Mucosa of rectum (tissue), 2 donors: ENCODE data around the gene PRR5L.

ENCODE experiments used
- H3K27ac ChIP-seq, 2 donors: one replicate each; pipeline ENCODE4 v1.7.0; 2013; ENCODE audit warnings: inconsistent platforms in 2 of 2, low read depth in 2 of 2, low read length in 2 of 2
- H3K27me3 ChIP-seq, 2 donors: one replicate each; pipeline ENCODE4 v1.7.0; 2013; ENCODE audit warnings: low read length in 2 of 2; ENCODE audit not compliant: control insufficient read depth in 2 of 2, insufficient read depth in 2 of 2
- H3K36me3 ChIP-seq, 2 donors: one replicate each; pipeline ENCODE4 v1.7.0; 2013; ENCODE audit warnings: low read length in 2 of 2; ENCODE audit not compliant: control insufficient read depth in 2 of 2, insufficient read depth in 2 of 2
- H3K4me1 ChIP-seq, 2 donors: one replicate each; pipeline ENCODE4 v1.7.0; 2013; ENCODE audit warnings: low read length in 2 of 2, mild to moderate bottlenecking in 1 of 2; ENCODE audit not compliant: control insufficient read depth in 2 of 2, insufficient read depth in 2 of 2
- H3K4me3 ChIP-seq, 2 donors: one replicate each; pipeline ENCODE4 v1.7.0; 2013; ENCODE audit warnings: low read length in 2 of 2
- H3K9ac ChIP-seq, 2 donors: one replicate each; pipeline ENCODE4 v1.7.0; 2013; ENCODE audit warnings: low read length in 2 of 2, low read depth in 1 of 2, mild to moderate bottlenecking in 1 of 2
- H3K9me3 ChIP-seq, 2 donors: one replicate each; pipeline ENCODE4 v1.7.0; 2013; ENCODE audit warnings: low read length in 2 of 2; ENCODE audit not compliant: control insufficient read depth in 2 of 2
- donor health status: healthy.
- donor health status: Normal muscosa, but diverticular disease.

The PRR5L gene, protein sequence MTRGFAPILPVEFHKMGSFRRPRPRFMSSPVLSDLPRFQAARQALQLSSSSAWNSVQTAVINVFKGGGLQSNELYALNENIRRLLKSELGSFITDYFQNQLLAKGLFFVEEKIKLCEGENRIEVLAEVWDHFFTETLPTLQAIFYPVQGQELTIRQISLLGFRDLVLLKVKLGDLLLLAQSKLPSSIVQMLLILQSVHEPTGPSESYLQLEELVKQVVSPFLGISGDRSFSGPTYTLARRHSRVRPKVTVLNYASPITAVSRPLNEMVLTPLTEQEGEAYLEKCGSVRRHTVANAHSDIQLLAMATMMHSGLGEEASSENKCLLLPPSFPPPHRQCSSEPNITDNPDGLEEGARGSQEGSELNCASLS

DNA sequence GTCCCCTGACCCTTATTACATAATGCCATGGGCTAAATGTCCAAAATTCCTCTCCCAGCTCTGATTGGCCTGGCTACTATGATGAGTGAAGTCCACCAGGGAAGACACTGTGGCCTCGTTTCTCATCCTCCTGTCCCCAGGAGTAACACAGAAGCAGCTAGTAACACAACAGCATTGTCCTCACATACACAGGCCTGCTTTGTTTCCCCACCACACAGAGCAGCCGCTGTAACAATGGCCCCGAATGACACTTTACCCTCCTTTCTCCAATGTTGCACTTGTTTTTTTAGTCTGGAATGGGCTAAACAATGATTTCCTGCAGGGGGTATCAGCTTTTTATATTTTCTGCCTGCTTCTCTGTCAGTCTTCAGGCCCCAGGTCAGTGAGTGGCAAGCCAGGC, at the start of gene PRR5L:
Gene PRR5L, plus strand, starts transcription at position 363 of the 400 bp plus-strand sequence. CDS start 104,834 bp downstream, outside the sequence.
- Histone ChIP-seq H3K9ac (no peak within 1 kb of the TSS), H3K4me3 (no peak within 1 kb of the TSS), H3K9me3 (no peaks in the 10 kb centered on the region), H3K4me1 (peaks cover 25 to 27% of the 10 kb centered on the region in 2 donors), H3K27ac (peak within 1 kb of the TSS; percentile 20 to 62), H3K36me3 (no peaks in the 10 kb centered on the region), H3K27me3 (no peaks in the 10 kb centered on the region)

DNA sequence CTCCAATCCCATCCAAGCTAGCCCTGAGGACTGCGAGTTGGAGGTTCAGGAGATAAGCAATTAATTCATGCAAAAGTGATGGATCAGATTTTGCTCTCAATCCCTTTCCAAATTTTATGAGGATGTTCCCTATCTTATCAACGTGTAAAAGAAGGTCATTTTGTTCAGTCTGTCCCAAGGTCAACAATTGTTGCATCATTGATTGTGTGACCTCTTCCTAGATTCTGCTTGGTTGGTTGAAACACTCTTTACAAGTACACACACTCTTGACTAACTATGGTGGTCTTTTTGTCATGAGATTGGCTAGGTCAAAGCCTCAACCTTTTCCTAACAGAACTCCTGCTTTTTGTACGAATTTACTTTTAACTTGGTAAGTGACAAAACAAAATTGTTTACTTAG, 48.6 kb upstream of the PRR5L start:
- peaks cover 4 to 8% of the 10 kb centered on the region in 2 donors for H3K27me3 ChIP-seq
- H3K27ac ChIP-seq = no peak overlapping the region
- no peaks in the 10 kb centered on the region for H3K36me3 ChIP-seq
- no peaks in the 10 kb centered on the region for H3K4me1 ChIP-seq
- H3K9me3 ChIP-seq = no peaks in the 10 kb centered on the region
- no peak overlapping the region for H3K4me3 ChIP-seq
- no peak overlapping the region for H3K9ac ChIP-seq

DNA sequence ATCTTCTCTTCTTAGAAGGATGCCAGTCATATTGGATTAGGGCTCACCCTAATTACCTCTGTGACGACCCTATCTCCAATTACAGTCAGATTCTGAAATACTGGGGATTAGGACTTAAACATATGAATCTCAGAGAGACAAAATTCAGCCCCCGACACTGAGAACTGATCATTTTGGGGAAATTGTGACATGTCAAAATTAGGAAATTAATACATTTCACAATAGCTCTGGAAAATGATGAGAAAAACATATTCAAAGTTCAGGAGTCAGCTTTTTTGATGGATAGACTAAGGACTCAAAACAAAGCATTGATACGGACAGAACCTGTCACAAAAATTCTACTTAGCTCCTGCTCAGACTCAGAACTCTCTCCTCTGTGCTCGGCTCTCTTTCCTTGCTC, 47.7 kb upstream of the PRR5L start:
- Histone ChIP-seq H3K4me1 (no peaks in the 10 kb centered on the region), H3K9ac (no peak overlapping the region), H3K36me3 (no peaks in the 10 kb centered on the region), H3K27ac (no peak overlapping the region), H3K27me3 (peaks cover 3 to 4% of the 10 kb centered on the region in 2 donors), H3K4me3 (no peak overlapping the region), H3K9me3 (no peaks in the 10 kb centered on the region)

DNA sequence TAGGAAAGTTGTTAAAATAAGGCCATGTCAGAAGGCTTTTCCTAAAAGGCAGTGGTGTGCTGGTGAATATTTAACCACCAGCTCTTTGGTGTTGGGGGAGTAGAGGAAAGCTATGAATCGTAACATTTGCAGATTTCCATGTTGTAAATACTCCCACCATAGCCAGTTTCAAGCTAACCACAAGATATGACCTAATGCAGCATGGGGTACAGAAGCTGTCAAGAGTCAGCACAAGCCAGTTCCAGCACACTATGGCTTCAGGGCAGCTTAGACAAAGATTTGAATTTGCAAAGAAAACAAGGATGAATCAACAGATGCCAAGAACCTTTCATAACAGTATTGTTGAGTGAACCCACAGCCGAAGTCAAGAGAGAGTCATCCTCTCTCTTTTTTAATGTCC, 46.8 kb upstream of the PRR5L start:
- Histone ChIP-seq H3K27me3 (peaks cover 3 to 4% of the 10 kb centered on the region in 2 donors), H3K4me1 (no peaks in the 10 kb centered on the region), H3K27ac (no peak overlapping the region), H3K4me3 (no peak overlapping the region), H3K9me3 (no peaks in the 10 kb centered on the region), H3K36me3 (no peaks in the 10 kb centered on the region), H3K9ac (no peak overlapping the region)

- Histone ChIP-seq H3K27ac (no peak overlapping the region), H3K9ac (no peak overlapping the region), H3K4me1 (no peaks in the 10 kb centered on the region), H3K4me3 (no peak overlapping the region), H3K27me3 (peaks cover 3 to 4% of the 10 kb centered on the region in 2 donors), H3K9me3 (no peaks in the 10 kb centered on the region), H3K36me3 (no peaks in the 10 kb centered on the region)
Measured at GRCh38 chr11:36251823-36252222, 44.3 kb upstream of the PRR5L start.

GRCh38 chr11:36253238-36253637, 42.9 kb upstream of the PRR5L start:
- no peaks in the 10 kb centered on the region for H3K4me1 ChIP-seq
- no peaks in the 10 kb centered on the region for H3K9me3 ChIP-seq
- no peak overlapping the region for H3K9ac ChIP-seq
- H3K4me3 ChIP-seq = no peak overlapping the region
- peaks cover 3 to 6% of the 10 kb centered on the region in 2 donors for H3K27me3 ChIP-seq
- no peaks in the 10 kb centered on the region for H3K36me3 ChIP-seq
- H3K27ac ChIP-seq = no peak overlapping the region

- Histone ChIP-seq H3K27me3 (peaks cover 3 to 10% of the 10 kb centered on the region in 2 donors), H3K9me3 (no peaks in the 10 kb centered on the region), H3K4me1 (no peaks in the 10 kb centered on the region), H3K27ac (no peak overlapping the region), H3K36me3 (no peaks in the 10 kb centered on the region), H3K4me3 (no peak overlapping the region), H3K9ac (no peak overlapping the region)
Measured at GRCh38 chr11:36254713-36255112, 41.4 kb upstream of the PRR5L start.

DNA sequence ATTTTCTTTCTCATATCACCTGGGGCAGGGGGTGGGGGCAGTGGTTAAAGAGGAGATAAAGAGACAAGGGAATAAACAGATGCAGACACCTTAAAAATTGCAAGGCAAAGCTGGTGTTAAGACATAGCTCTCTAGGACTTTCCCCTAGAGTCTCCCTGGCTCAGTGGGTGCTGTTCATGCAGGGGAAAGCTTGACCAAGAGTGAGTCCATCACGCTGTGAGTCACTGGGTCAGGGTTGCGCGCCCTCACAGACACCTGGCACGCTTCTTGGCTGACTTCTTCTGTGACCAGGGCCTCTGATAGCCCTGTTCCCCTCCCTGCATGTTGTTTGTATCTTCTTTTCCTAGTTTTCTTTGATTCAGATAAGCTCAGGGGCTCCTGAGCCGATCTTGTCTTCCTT, 38.7 kb upstream of the PRR5L start:
- Histone ChIP-seq H3K27ac (no peak overlapping the region), H3K27me3 (peaks cover 0 to 6% of the 10 kb centered on the region in 2 donors), H3K36me3 (no peaks in the 10 kb centered on the region), H3K9ac (no peak overlapping the region), H3K4me1 (no peaks in the 10 kb centered on the region), H3K4me3 (no peak overlapping the region), H3K9me3 (no peaks in the 10 kb centered on the region)

GRCh38 chr11:36258730-36259360, 37.2 kb upstream of the PRR5L start:
- no peaks in the 10 kb centered on the region for H3K4me1 ChIP-seq
- H3K36me3 ChIP-seq = no peaks in the 10 kb centered on the region
- no peaks in the 10 kb centered on the region for H3K9me3 ChIP-seq
- no peak overlapping the region for H3K4me3 ChIP-seq
- peaks cover 0 to 6% of the 10 kb centered on the region in 2 donors for H3K27me3 ChIP-seq
- no peak overlapping the region for H3K9ac ChIP-seq
- no peak overlapping the region for H3K27ac ChIP-seq

GRCh38 chr11:36261094-36261493, 35.0 kb upstream of the PRR5L start:
- no peak overlapping the region for H3K4me3 ChIP-seq
- no peaks in the 10 kb centered on the region for H3K9me3 ChIP-seq
- no peak overlapping the region for H3K27ac ChIP-seq
- H3K9ac ChIP-seq = no peak overlapping the region
- H3K27me3 ChIP-seq = peaks cover 0 to 6% of the 10 kb centered on the region in 2 donors
- no peaks in the 10 kb centered on the region for H3K36me3 ChIP-seq
- H3K4me1 ChIP-seq = no peaks in the 10 kb centered on the region
